H9 (cell line): Measurements from ENCODE around the gene DCDC2. TPM values are rescaled to one million over a fixed set of nuclear protein-coding genes. Genes with fewer than 3 reads are reported as not detected.

Source experiments
- DNase-seq: peaks from one replicate; pipeline ENCODE4 v3.0.0-alpha.2; 2017
- H2AFZ ChIP-seq: one replicate; pipeline ENCODE4 v1.6.1; 2013; ENCODE audit warnings: mild to moderate bottlenecking, low read length, control low read depth, moderate library complexity
- H2AK5ac ChIP-seq: 2 replicates; pipeline ENCODE4 v1.6.1; 2013; ENCODE audit warnings: low read length, control low read depth, mixed read lengths; ENCODE audit not compliant: insufficient read length
- H2BK120ac ChIP-seq: one replicate; pipeline ENCODE4 v1.6.1; 2013; ENCODE audit warnings: low read depth, mild to moderate bottlenecking, low read length, control low read depth, inconsistent platforms; ENCODE audit not compliant: poor library complexity, severe bottlenecking
- H2BK12ac ChIP-seq: 2 replicates; pipeline ENCODE4 v1.6.1; 2013; ENCODE audit warnings: low read length, control low read depth, mixed read lengths, low read depth; ENCODE audit not compliant: insufficient read length
- H2BK15ac ChIP-seq: 2 replicates; pipeline ENCODE4 v1.6.1; 2013; ENCODE audit warnings: low read depth, low read length, control low read depth
- H2BK20ac ChIP-seq: one replicate; pipeline ENCODE4 v1.6.1; 2013; ENCODE audit warnings: low read depth, mild to moderate bottlenecking, low read length, control low read depth, inconsistent platforms; ENCODE audit not compliant: poor library complexity, severe bottlenecking
- H2BK5ac ChIP-seq: 2 replicates; pipeline ENCODE4 v1.6.1; 2013; ENCODE audit warnings: low read length, control low read depth, mixed read lengths; ENCODE audit not compliant: insufficient read length
- H3K14ac ChIP-seq: 2 replicates; pipeline ENCODE4 v1.6.1; 2013; ENCODE audit warnings: low read length, control low read depth; ENCODE audit not compliant: insufficient read depth
- H3K18ac ChIP-seq: 2 replicates; pipeline ENCODE4 v1.6.1; 2013; ENCODE audit warnings: low read depth, mild to moderate bottlenecking, mixed read lengths, low read length, control low read depth; ENCODE audit not compliant: insufficient read length
- H3K23ac ChIP-seq: 2 replicates; pipeline ENCODE4 v1.6.1; 2013; ENCODE audit warnings: low read length, control low read depth, mixed read lengths, low read depth; ENCODE audit not compliant: insufficient read length
- H3K23me2 ChIP-seq: 2 replicates; pipeline ENCODE4 v1.6.1; 2013; ENCODE audit warnings: low read depth, mild to moderate bottlenecking, mixed read lengths, low read length, control low read depth; ENCODE audit not compliant: insufficient read length, poor library complexity, severe bottlenecking
- H3K27ac ChIP-seq: 2 replicates; pipeline ENCODE4 v1.5.1; 2013; ENCODE audit warnings: low read length, control low read depth, mixed read lengths, low read depth; ENCODE audit not compliant: insufficient read length
- H3K27me3 ChIP-seq: 2 replicates; pipeline ENCODE4 v1.6.1; 2013; ENCODE audit warnings: low read length, control low read depth, inconsistent platforms; ENCODE audit not compliant: insufficient read depth
- H3K4ac ChIP-seq: 2 replicates; pipeline ENCODE4 v1.6.1; 2013; ENCODE audit warnings: low read depth, mild to moderate bottlenecking, control low read depth, inconsistent platforms, low read length, moderate library complexity
- H3K4me1 ChIP-seq: 2 replicates; pipeline ENCODE4 v1.6.1; 2013; ENCODE audit warnings: low read length, control low read depth, inconsistent platforms; ENCODE audit not compliant: insufficient read depth
- H3K4me2 ChIP-seq: 2 replicates; pipeline ENCODE4 v1.6.1; 2013; ENCODE audit warnings: low read length, control low read depth, mixed read lengths; ENCODE audit not compliant: insufficient read length, insufficient read depth
- H3K56ac ChIP-seq: 2 replicates; pipeline ENCODE4 v1.6.1; 2013; ENCODE audit warnings: low read depth, mild to moderate bottlenecking, mixed read lengths, low read length, control low read depth; ENCODE audit not compliant: insufficient read length
- H3K79me1 ChIP-seq: 2 replicates; pipeline ENCODE4 v1.6.1; 2013; ENCODE audit warnings: low read depth, mild to moderate bottlenecking, moderate library complexity, low read length, control low read depth, inconsistent platforms; ENCODE audit not compliant: insufficient read depth, poor library complexity, severe bottlenecking
- H3K79me2 ChIP-seq: 2 replicates; pipeline ENCODE4 v1.6.1; 2013; ENCODE audit warnings: low read length, control low read depth, inconsistent platforms; ENCODE audit not compliant: insufficient read depth
- H3K9ac ChIP-seq: 2 replicates; pipeline ENCODE4 v1.6.1; 2013; ENCODE audit warnings: low read length, control low read depth, mixed read lengths; ENCODE audit not compliant: insufficient read length; ENCODE audit errors: extremely low read depth
- H3K9me3 ChIP-seq: one replicate; pipeline ENCODE4 v1.6.1; 2013; ENCODE audit warnings: low read depth, low read length, inconsistent platforms; ENCODE audit not compliant: control insufficient read depth
- H3T11ph ChIP-seq: one replicate; pipeline ENCODE4 v1.6.1; 2013; ENCODE audit warnings: mild to moderate bottlenecking, low read length, control low read depth, inconsistent platforms
- H4K20me1 ChIP-seq: one replicate; pipeline ENCODE4 v1.6.1; 2013; ENCODE audit not compliant: control insufficient read depth, insufficient read length, insufficient read depth
- H4K5ac ChIP-seq: 2 replicates; pipeline ENCODE4 v1.6.1; 2013; ENCODE audit warnings: low read depth, mild to moderate bottlenecking, mixed read lengths, low read length, control low read depth; ENCODE audit not compliant: insufficient read length
- H4K8ac ChIP-seq: replicated peaks from 2 replicates; pipeline ENCODE4 v1.6.1; 2013; ENCODE audit warnings: low read length, control low read depth, mixed read lengths, low read depth; ENCODE audit not compliant: insufficient read length
- H4K91ac ChIP-seq: 2 replicates; pipeline ENCODE4 v1.6.1; 2013; ENCODE audit warnings: low read depth, mild to moderate bottlenecking, moderate library complexity, mixed read lengths, low read length, control low read depth; ENCODE audit not compliant: insufficient read length
- H3K27ac Mint-ChIP-seq, 3 experiments: 2 replicates in 2 of 3; 3 replicates in 1 of 3; pipeline ENCODE4 v1.8.0; 2020 to 2021; ENCODE audit warnings: mixed read lengths in 3 of 3, mild to moderate bottlenecking in 1 of 3, moderate library complexity in 1 of 3
- H3K27me3 Mint-ChIP-seq: 2 replicates; pipeline ENCODE4 v1.8.0; 2021; ENCODE audit warnings: low read depth, mild to moderate bottlenecking, moderate library complexity, mixed read lengths
- H3K36me3 Mint-ChIP-seq, 3 experiments: 2 replicates in 2 of 3; 3 replicates in 1 of 3; pipeline ENCODE4 v1.8.0; 2020 to 2021; ENCODE audit warnings: low read depth in 3 of 3, mixed read lengths in 3 of 3; ENCODE audit not compliant: insufficient read depth in 1 of 3
- H3K4me1 Mint-ChIP-seq, 2 experiments: 2 replicates each; pipeline ENCODE4 v1.8.0; 2020; ENCODE audit warnings: mixed read lengths in 2 of 2
- H3K4me3 Mint-ChIP-seq, 2 experiments: 2 replicates in 1 of 2; 3 replicates in 1 of 2; pipeline ENCODE4 v1.8.0; 2020 to 2021; ENCODE audit warnings: mild to moderate bottlenecking in 2 of 2, mixed read lengths in 2 of 2, moderate library complexity in 1 of 2
- H3K9me3 Mint-ChIP-seq, 2 experiments: 2 replicates in 1 of 2; 3 replicates in 1 of 2; pipeline ENCODE4 v1.8.0; 2020; ENCODE audit warnings: mild to moderate bottlenecking in 2 of 2, mixed read lengths in 2 of 2, moderate library complexity in 1 of 2
- total RNA-seq: library from RNA; stranded (reverse); gene quantifications from 2 replicates; pipeline ENCODE4 v1.2.1, GENCODE V29; 2021
- TF ChIP-seq, protein P1 (sequence below): fragments of 200-600 bp; sonication (generic); conservative IDR thresholded peaks from 3 replicates; pipeline ENCODE4 v1.8.0; 2021; ENCODE audit warnings: antibody characterized with exemption, mild to moderate bottlenecking

DCDC2 gene
- total RNA-seq, 1 experiment from 2014 or later = 0.59 TPM

DNA sequence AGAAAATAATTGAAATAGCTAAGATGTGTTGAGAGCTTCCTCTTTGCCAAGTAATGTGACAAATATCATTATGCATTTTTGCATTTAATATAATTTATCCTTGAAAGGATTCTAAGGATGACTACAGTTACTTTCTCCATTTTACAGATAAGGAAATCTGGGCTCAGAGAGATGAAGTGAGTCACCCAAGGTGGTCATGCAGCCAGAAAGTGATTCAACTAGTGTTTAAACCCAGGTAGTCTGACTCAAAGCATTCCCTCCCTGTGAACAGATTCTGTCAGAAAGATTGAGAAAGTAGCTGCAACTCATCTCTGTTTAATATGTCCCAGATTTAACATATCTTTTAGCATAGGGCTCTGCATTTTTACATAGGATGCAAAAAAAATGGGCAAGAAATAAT lies 203.7 kb downstream of the DCDC2 start:
- no peak overlapping the region for H2AK5ac ChIP-seq
- H4K5ac ChIP-seq = no peak overlapping the region
- H3K4me1 Mint-ChIP-seq = peaks cover 0 to 4% of the 10 kb centered on the region in 2 experiments; a peak in 2 of 4 replicates
- H3K4me2 ChIP-seq = no peak overlapping the region
- no peaks in the 10 kb centered on the region for H3K9me3 ChIP-seq
- H3K4me1 ChIP-seq = no peaks in the 10 kb centered on the region
- TF ChIP-seq, protein P1, sequence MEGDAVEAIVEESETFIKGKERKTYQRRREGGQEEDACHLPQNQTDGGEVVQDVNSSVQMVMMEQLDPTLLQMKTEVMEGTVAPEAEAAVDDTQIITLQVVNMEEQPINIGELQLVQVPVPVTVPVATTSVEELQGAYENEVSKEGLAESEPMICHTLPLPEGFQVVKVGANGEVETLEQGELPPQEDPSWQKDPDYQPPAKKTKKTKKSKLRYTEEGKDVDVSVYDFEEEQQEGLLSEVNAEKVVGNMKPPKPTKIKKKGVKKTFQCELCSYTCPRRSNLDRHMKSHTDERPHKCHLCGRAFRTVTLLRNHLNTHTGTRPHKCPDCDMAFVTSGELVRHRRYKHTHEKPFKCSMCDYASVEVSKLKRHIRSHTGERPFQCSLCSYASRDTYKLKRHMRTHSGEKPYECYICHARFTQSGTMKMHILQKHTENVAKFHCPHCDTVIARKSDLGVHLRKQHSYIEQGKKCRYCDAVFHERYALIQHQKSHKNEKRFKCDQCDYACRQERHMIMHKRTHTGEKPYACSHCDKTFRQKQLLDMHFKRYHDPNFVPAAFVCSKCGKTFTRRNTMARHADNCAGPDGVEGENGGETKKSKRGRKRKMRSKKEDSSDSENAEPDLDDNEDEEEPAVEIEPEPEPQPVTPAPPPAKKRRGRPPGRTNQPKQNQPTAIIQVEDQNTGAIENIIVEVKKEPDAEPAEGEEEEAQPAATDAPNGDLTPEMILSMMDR = no peak
- no peak overlapping the region for H2BK120ac ChIP-seq
- no peaks in the 10 kb centered on the region for H4K20me1 ChIP-seq
- no peak overlapping the region for H3K27ac Mint-ChIP-seq
- H3K79me2 ChIP-seq = no peaks in the 10 kb centered on the region
- no peak overlapping the region for H2BK20ac ChIP-seq
- no peaks in the 10 kb centered on the region for H3K27me3 ChIP-seq
- DNase-seq = no peak
- H3K18ac ChIP-seq = no peak overlapping the region
- H2BK15ac ChIP-seq = no peak overlapping the region
- no peak overlapping the region for H2BK5ac ChIP-seq
- no peak overlapping the region for H2BK12ac ChIP-seq
- no peaks in the 10 kb centered on the region for H3K79me1 ChIP-seq
- H3K23ac ChIP-seq = no peak overlapping the region
- H3K27ac ChIP-seq = no peak overlapping the region
- H3T11ph ChIP-seq = no peak overlapping the region
- H3K27me3 Mint-ChIP-seq = no peaks in the 10 kb centered on the region; the same call in 1 of the 2 replicates
- no peak overlapping the region for H3K4me3 Mint-ChIP-seq
- no peak overlapping the region for H3K9ac ChIP-seq
- no peak overlapping the region for H4K91ac ChIP-seq
- H2AFZ ChIP-seq = no peak overlapping the region
- H4K8ac ChIP-seq = no peak overlapping the region
- H3K4ac ChIP-seq = no peak overlapping the region
- H3K23me2 ChIP-seq = no peaks in the 10 kb centered on the region
- no peaks in the 10 kb centered on the region for H3K36me3 Mint-ChIP-seq
- H3K56ac ChIP-seq = no peak overlapping the region
- H3K14ac ChIP-seq = no peak overlapping the region
- H3K9me3 Mint-ChIP-seq = peaks cover 0 to 5% of the 10 kb centered on the region in 2 experiments; a peak in 1 of 5 replicates
